ENCODE data around the gene RYR2. TPM values are rescaled to one million over a fixed set of nuclear protein-coding genes. Genes with fewer than 3 reads are reported as not detected.

RYR2 gene
- polyA plus RNA-seq, 1 of the 3 experiments (the other 2 are of a cell fraction), result under 0.01 TPM

GRCh38 chr1:237134929-237135328 is 92.9 kb downstream of the RYR2 start:
- ChIA-PET CTCF (no interaction called here), POLR2A (no interaction called here)
- H3K4me2 ChIP-seq, result no peak overlapping the region
- no peaks in the 10 kb centered on the region; the same call in 1 of the 2 replicates for H3K9me3 ChIP-seq
- DNase-seq, result no peak
- H3K27me3 ChIP-seq (ENCODE audit: insufficient read depth), result no peaks in the 10 kb centered on the region
- H4K20me1 ChIP-seq (ENCODE audit: insufficient read depth), result no peaks in the 10 kb centered on the region
- no peak for TF ChIP-seq NFIC (IDR thresholded peaks at IDR 0.05; ENCODE audit: borderline replicate concordance)
- no peak for TF ChIP-seq IRF3 (IDR thresholded peaks at IDR 0.05; ENCODE audit: low read depth, low read length)
- no peak for TF ChIP-seq FOSL2 (IDR thresholded peaks at IDR 0.05; ENCODE audit: borderline replicate concordance, low read depth)
- TF ChIP-seq EZH2phosphoT487 (IDR thresholded peaks at IDR 0.05; ENCODE audit: borderline replicate concordance, low read depth), result no peak
- no peak for TF ChIP-seq RXRA (IDR thresholded peaks at IDR 0.05; ENCODE audit: borderline replicate concordance, low read depth)
- TF ChIP-seq NRF1 (IDR thresholded peaks at IDR 0.05; ENCODE audit: low read depth, low read length), result no peak
- no peak for TF ChIP-seq USF2 (IDR thresholded peaks at IDR 0.05; ENCODE audit: borderline replicate concordance, low read depth, low read length)
- no peak for TF ChIP-seq TAF1 (IDR thresholded peaks at IDR 0.05; ENCODE audit: borderline replicate concordance, low read depth, low read length)
- TF ChIP-seq MAX (IDR thresholded peaks at IDR 0.05; ENCODE audit: low read depth), result no peak
- TF ChIP-seq ELF1 (IDR thresholded peaks at IDR 0.05), result no peak
- no peak for TF ChIP-seq MEF2A (IDR thresholded peaks at IDR 0.05; ENCODE audit: borderline replicate concordance, low read depth)
- TF ChIP-seq RFX5 (IDR thresholded peaks at IDR 0.05; ENCODE audit: low read length), result no peak
- TF ChIP-seq SMC3 (IDR thresholded peaks at IDR 0.05; ENCODE audit: low read depth, low read length), result no peak
- no peak for TF ChIP-seq POLR2AphosphoS5 (IDR thresholded peaks at IDR 0.05; ENCODE audit: low read depth, low read length)
- TF ChIP-seq MXI1 (IDR thresholded peaks at IDR 0.05; ENCODE audit: low read depth, low read length), result no peak
- TF ChIP-seq RAD21 (IDR thresholded peaks at IDR 0.05; ENCODE audit: low read length), result no peak
- TF ChIP-seq SIN3A (IDR thresholded peaks at IDR 0.05; ENCODE audit: borderline replicate concordance, low read depth, low read length), result no peak
- TF ChIP-seq JUND (IDR thresholded peaks at IDR 0.05), result no peak
- TF ChIP-seq CTCF (IDR thresholded peaks at IDR 0.05), result no peak
- H3F3A ChIP-seq (replicated peaks; ENCODE audit: insufficient read depth), result no peaks in the 10 kb centered on the region
- no peaks in the 10 kb centered on the region for H3K79me2 ChIP-seq (ENCODE audit: insufficient read depth)
- no peaks in the 10 kb centered on the region for H3K36me3 ChIP-seq (replicated peaks in 1 of 2; ENCODE audit: control insufficient read depth in 1 of 2, insufficient read depth in 2 of 2, low read length in 1 of 2)
- WGBS (ENCODE audit: low lambda C conversion rate), result 31% methylated on average over 2 of the region's 2 CpGs
- H3K9me2 ChIP-seq, result no peaks in the 10 kb centered on the region
- no peak overlapping the region for H2AFZ ChIP-seq (ENCODE audit: low read depth)
- H3K9ac ChIP-seq, result no peak overlapping the region
- no peak overlapping the region for H3K4me3 ChIP-seq (ENCODE audit: low read depth in 2 of 2, low read length in 1 of 2)
- no peaks in the 10 kb centered on the region for H3K4me1 ChIP-seq (ENCODE audit: control insufficient read depth in 1 of 2, insufficient read depth in 2 of 2, low read depth in 1 of 2, low read length in 1 of 2)
- no peak overlapping the region for H3K27ac ChIP-seq (ENCODE audit: low read depth in 2 of 2, low read length in 1 of 2)

All from SK-N-SH (cell line).